Endothelial cell of umbilical vein (primary cell): ENCODE measurements around the gene SLC25A18.

ENCODE experiments used
- TF ChIP-seq, protein P1 (sequence below): IDR thresholded peaks from 2 replicates; pipeline ENCODE4 v1.6.1; 2011; ENCODE audit not compliant: insufficient read depth, insufficient read length
- TF ChIP-seq, protein P2 (sequence below), 2 donors: IDR thresholded peaks; 1 replicate in 1 of 2; 2 replicates in 1 of 2; pipeline ENCODE4 v1.5.1; 2011; ENCODE audit warnings: low read length in 2 of 2, mild to moderate bottlenecking in 2 of 2, moderate library complexity in 2 of 2, control low read depth in 1 of 2, inconsistent platforms in 1 of 2, low read depth in 1 of 2; ENCODE audit not compliant: insufficient read depth in 1 of 2; ENCODE audit errors: extremely low read depth in 1 of 2

DNA sequence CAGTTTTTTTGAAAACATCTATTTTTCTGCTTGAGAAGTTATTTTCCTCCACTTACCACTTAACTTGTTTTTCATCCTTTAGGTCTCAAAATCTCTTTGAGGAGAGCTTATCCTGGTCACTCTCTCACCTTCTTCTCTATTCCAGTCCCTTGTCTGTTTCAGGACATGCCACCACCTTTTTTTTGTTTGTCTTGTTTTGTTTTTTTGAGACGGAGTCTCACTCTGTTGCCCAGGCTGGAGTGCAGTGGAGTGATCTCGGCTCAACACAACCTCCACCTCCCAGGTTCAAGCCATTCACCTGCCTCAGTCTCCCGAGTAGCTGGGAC lies 70.7 kb downstream of the SLC25A18 start:
- TF ChIP-seq, protein P1, sequence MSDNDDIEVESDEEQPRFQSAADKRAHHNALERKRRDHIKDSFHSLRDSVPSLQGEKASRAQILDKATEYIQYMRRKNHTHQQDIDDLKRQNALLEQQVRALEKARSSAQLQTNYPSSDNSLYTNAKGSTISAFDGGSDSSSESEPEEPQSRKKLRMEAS: no peak
- TF ChIP-seq, protein P2, sequence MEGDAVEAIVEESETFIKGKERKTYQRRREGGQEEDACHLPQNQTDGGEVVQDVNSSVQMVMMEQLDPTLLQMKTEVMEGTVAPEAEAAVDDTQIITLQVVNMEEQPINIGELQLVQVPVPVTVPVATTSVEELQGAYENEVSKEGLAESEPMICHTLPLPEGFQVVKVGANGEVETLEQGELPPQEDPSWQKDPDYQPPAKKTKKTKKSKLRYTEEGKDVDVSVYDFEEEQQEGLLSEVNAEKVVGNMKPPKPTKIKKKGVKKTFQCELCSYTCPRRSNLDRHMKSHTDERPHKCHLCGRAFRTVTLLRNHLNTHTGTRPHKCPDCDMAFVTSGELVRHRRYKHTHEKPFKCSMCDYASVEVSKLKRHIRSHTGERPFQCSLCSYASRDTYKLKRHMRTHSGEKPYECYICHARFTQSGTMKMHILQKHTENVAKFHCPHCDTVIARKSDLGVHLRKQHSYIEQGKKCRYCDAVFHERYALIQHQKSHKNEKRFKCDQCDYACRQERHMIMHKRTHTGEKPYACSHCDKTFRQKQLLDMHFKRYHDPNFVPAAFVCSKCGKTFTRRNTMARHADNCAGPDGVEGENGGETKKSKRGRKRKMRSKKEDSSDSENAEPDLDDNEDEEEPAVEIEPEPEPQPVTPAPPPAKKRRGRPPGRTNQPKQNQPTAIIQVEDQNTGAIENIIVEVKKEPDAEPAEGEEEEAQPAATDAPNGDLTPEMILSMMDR (IDR thresholded peaks at IDR 0.05; ENCODE audit: extremely low read depth in 1 of 2, insufficient read depth in 1 of 2, low read depth in 1 of 2, low read length in 2 of 2): no peak
